Activated naive CD8-positive, alpha-beta T cell treated with anti-CD3 and anti-CD28 coated beads for 36 hours (primary cell): Measurements from ENCODE around the gene GSG1L. TPM values are rescaled to one million over a fixed set of nuclear protein-coding genes. Genes with fewer than 3 reads are reported as not detected.

Source experiments
- DNase-seq: peaks from one replicate; pipeline ENCODE4 v3.0.0; 2021
- H3K27ac Mint-ChIP-seq: one replicate; pipeline ENCODE4 v1.8.0; 2022; ENCODE audit warnings: mild to moderate bottlenecking, moderate library complexity, mixed read lengths
- H3K27me3 Mint-ChIP-seq: one replicate; pipeline ENCODE4 v1.8.0; 2022; ENCODE audit warnings: mild to moderate bottlenecking, mixed read lengths
- H3K36me3 Mint-ChIP-seq: one replicate; pipeline ENCODE4 v1.8.0; 2021; ENCODE audit warnings: mild to moderate bottlenecking, mixed read lengths
- H3K4me1 Mint-ChIP-seq: one replicate; pipeline ENCODE4 v1.8.0; 2021; ENCODE audit warnings: mixed read lengths
- H3K4me3 Mint-ChIP-seq: one replicate; pipeline ENCODE4 v1.8.0; 2022; ENCODE audit warnings: mild to moderate bottlenecking, moderate library complexity, mixed read lengths
- H3K9me3 Mint-ChIP-seq: one replicate; pipeline ENCODE4 v1.8.0; 2022; ENCODE audit warnings: mixed read lengths
- total RNA-seq, 2 experiments: library from RNA; stranded (reverse); gene quantifications; one replicate each; pipeline ENCODE4 v1.2.3, GENCODE V29; 2021

The GSG1L gene
- total RNA-seq, 2 experiments from 2014 or later, result not detected

DNA sequence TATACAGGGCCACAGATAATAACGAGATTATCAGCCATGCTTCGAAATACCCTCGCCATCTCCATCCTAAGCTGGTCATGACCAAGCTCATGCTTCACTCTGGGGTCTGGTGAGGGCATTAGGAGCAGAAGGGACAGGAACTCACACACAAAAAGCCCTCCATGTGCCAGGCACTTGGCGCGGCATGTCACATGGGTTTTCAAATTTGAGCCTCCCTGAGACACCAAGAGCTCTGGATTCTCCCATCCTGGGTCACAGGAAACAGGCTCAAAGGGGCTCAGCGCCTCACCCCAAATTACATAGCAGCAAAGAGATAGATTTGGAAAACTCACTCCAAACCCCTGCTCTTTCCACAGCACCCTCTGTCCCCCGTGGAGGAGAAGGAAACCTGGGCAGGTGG is 239.5 kb downstream of the GSG1L start:
- DNase-seq, result no peak
- H3K4me3 Mint-ChIP-seq, result no peak overlapping the region
- H3K27me3 Mint-ChIP-seq, result no peaks in the 10 kb centered on the region
- peaks cover 2% of the 10 kb centered on the region for H3K9me3 Mint-ChIP-seq
- no peaks in the 10 kb centered on the region for H3K4me1 Mint-ChIP-seq
- H3K36me3 Mint-ChIP-seq, result no peaks in the 10 kb centered on the region
- no peak overlapping the region for H3K27ac Mint-ChIP-seq

DNA sequence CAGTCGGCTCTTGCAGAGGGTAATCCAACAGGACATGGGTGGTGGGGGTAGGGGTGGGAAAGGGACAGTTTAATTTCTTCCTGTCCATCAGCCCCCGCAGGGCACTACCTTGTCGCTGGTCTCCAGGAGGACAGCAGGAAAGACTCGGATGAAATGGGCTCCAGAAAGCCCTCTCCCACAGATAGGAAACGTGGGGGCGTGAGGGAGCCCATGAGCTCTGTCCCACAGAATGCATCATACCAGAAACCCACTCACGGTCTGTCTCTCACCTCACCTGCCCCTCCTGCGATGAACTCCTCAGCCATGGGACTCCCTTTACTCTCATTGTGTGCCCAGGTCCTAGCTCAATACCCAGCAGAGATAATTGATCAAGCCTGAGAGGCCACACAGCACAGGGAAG is 240.1 kb downstream of the GSG1L start:
- no peaks in the 10 kb centered on the region for H3K9me3 Mint-ChIP-seq
- no peak for DNase-seq
- H3K27ac Mint-ChIP-seq, result no peak overlapping the region
- no peaks in the 10 kb centered on the region for H3K36me3 Mint-ChIP-seq
- H3K27me3 Mint-ChIP-seq, result peaks cover under 1% of the 10 kb centered on the region
- H3K4me3 Mint-ChIP-seq, result no peak overlapping the region
- H3K4me1 Mint-ChIP-seq, result no peaks in the 10 kb centered on the region

DNA sequence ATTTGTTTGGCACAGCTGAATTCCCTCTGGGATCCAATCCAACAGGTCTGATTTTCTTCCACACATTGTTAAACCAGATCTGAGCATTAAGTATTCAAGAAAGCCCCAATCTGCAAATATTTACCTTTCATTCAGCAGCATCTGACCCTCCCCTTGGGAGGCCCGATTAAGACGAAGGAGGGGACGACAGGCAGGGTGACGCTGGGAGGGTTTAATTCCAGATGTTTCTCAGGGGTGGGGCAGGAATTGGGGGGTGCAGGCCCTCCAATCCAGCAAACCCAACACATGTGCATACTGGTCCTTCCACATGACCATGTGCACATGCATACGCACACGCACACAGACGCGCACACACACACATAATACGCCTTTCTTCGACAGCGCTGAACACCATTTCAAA is 240.5 kb downstream of the GSG1L start:
- H3K9me3 Mint-ChIP-seq, result no peaks in the 10 kb centered on the region
- no peak overlapping the region for H3K4me3 Mint-ChIP-seq

DNA sequence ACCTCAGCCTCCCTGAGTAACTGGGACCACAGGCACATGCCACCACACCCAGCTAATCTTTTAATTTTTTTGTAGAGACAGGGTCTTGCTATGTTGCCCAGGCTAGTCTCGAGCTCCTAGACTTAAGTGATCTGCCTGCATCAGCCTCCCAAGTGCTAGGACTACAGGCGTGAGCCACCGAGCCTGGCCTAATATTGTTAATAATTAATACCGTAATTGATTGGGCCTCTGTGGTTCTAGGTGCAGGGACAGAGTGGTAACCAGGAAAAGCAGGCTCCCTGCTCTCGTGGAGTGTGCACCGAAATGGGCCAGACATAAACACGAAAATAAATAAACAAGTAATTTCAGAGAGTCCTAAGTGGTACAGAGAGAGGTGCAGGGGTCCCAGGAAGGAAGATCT is 241.0 kb downstream of the GSG1L start:
- Mint-ChIP-seq H3K36me3 (no peaks in the 10 kb centered on the region), H3K4me1 (no peaks in the 10 kb centered on the region), H3K27me3 (peaks cover 5% of the 10 kb centered on the region), H3K9me3 (no peaks in the 10 kb centered on the region), H3K27ac (no peak overlapping the region), H3K4me3 (no peak overlapping the region)
- no peak for DNase-seq

More for the DNA sequence above, 240.5 kb downstream of the GSG1L start:
- Mint-ChIP-seq H3K36me3 (no peaks in the 10 kb centered on the region), H3K4me1 (no peaks in the 10 kb centered on the region), H3K27ac (no peak overlapping the region), H3K27me3 (peaks cover 3% of the 10 kb centered on the region)
- no peak for DNase-seq

DNA sequence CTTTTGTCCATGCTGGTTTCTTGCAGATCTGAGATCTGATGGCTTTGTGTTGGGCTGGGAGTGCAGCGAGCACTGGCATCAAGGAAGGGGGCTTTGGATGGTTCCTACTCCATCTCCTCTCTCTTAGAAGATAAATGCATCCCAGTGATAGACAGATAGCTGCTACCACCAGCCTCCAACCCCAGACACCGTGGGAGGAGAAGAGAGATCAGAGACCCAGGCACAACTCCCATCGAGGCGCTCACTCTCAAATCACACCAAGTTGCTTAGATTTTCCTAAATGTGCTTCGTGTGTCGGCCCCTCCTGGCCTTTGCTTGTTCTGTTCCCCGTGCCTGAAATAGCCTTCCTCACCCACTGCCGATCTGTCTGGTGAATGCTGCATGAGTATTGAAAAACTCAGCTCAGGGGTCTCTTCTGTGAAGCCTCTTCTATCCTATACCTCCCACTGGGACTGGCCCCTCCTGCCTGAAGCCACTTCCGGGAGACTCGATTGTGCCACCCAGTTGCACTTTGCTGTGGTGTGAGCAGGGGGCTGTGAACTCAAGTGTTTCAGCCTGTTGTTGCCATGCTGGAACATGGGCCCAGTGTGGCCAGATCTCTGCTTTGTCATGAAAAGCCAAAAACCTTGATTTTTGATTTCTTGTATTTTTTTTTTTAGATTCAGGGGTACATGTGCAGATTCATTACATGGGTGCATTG is 242.7 kb downstream of the GSG1L start:
- Mint-ChIP-seq H3K27me3 (peaks cover 15% of the 10 kb centered on the region), H3K4me1 (no peaks in the 10 kb centered on the region), H3K36me3 (no peaks in the 10 kb centered on the region), H3K4me3 (no peak overlapping the region), H3K9me3 (no peaks in the 10 kb centered on the region), H3K27ac (no peak overlapping the region)
- DNase-seq, result no peak

DNA sequence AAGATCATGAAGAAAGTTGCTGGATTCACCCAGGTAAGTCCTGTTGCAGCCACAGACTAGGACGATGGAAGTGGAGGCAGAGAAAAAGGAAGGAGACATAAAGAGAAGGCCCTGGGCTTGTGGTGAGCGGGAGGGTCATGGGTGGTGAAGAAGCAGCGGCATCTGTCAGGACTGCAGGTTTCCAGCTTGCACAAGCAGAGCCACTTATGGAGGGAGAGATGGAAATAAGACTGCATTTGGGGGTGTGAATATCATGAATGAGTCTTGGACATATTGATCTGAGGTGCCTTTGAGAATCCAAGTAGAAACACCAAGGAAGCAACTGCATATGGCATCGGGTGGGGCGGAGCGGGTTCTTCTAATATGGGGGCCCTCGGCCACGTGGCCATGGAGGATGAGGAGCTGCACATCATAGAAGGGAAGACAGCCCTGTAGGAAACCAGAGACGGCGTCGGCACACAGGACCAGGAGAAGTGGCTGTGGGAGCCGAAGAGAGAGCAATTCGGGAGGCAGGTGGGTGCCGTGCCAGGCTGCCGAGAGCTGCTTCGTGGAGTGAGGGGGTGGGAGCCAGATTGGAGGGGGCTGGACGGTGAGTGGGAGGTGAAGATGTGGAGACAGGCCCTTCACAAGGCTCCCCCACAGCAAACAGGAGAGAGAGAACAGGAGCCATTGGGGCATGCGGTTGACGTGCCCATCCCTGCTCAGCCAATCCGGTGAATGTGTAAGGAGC is 243.5 kb downstream of the GSG1L start:
- H3K27me3 Mint-ChIP-seq, result peaks cover 15% of the 10 kb centered on the region
- no peaks in the 10 kb centered on the region for H3K4me1 Mint-ChIP-seq
- no peak overlapping the region for H3K4me3 Mint-ChIP-seq
- no peaks in the 10 kb centered on the region for H3K36me3 Mint-ChIP-seq
- H3K9me3 Mint-ChIP-seq, result no peaks in the 10 kb centered on the region
- DNase-seq, result no peak
- H3K27ac Mint-ChIP-seq, result no peak overlapping the region

DNA sequence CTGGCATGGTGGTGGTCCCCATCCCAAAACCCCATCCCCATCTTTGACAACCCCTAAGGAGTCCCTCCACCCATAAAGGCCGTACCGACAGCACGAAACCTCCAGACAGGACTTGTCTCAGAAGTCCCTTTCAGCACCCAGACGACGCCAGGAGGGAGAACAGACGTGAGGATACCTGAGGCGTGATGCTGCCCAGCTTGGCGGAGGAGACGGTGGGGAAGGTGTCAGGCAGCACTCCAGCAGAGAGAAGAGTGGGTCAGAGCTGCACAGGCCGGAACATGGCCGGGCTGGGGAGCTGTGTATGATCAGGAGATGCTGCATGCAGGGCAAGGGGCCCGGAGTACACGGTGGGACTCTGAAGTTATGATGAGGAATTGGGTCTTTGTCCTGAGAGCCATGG is 244.2 kb downstream of the GSG1L start:
- Mint-ChIP-seq H3K27ac (no peak overlapping the region), H3K27me3 (peaks cover 15% of the 10 kb centered on the region), H3K4me3 (no peak overlapping the region), H3K9me3 (no peaks in the 10 kb centered on the region), H3K36me3 (no peaks in the 10 kb centered on the region), H3K4me1 (no peaks in the 10 kb centered on the region)
- no peak for DNase-seq

DNA sequence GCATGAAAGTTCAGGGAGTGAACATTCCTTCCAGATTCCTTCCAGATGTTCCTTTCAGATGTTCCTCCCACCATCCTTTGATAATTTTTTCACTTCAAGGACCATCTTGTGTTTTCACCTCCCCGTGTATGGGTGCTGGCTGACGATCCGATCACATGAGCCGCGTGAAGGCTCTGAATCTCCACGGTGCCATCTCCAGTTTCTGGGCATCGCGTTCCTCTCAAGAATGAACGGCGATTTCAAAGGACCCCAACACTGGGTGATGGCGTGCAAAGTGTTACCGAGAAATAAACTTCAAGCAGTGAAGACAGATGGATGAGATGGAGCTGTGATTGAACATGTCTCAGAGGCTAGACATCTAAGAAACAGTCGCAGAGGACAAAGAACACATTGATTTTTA is 245.3 kb downstream of the GSG1L start:
- Mint-ChIP-seq H3K4me3 (no peak overlapping the region), H3K36me3 (no peaks in the 10 kb centered on the region), H3K4me1 (no peaks in the 10 kb centered on the region), H3K27ac (no peak overlapping the region), H3K27me3 (peaks cover 15% of the 10 kb centered on the region), H3K9me3 (no peaks in the 10 kb centered on the region)
- DNase-seq, result no peak

DNA sequence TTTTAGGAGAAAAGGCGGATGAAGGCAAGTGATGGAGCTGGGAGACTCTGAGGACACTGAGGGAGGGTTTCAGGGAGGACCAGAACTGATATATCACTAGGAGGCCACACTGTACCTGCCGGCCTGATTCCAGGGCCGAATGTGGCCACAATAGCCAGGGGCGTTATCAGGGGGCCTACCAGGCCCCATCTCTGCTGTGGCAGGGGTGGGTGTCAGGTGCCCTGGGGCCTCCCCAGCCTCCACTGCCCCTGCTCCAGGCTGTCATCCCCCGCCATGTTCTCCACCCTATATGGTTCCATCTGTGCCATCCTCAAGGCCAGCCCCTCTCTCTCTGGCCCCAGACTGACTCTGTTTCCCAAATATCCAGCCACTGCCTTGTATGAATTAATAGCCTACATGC is 246.5 kb downstream of the GSG1L start:
- H3K4me3 Mint-ChIP-seq, result no peak overlapping the region
- no peaks in the 10 kb centered on the region for H3K4me1 Mint-ChIP-seq

DNA sequence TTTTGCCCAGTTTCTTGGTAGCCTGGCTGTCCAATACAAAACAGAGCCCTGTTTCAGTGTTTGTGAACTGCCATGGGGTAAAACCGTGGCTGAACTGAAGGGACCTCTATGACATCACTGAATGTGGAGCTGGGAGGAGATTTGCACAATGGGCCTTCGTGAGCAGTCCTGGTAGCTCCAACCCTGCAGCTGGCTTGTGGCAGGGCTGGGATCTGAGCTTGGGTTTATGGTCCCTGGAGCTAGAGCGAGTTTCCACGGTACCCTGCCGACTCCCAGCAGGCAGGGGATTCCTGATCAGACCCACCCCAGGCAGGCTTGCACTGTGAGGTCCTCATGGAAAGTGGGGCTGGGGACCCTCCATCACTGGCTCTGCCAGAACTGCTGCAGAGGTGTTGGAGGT is 247.0 kb downstream of the GSG1L start:
- no peak overlapping the region for H3K27ac Mint-ChIP-seq
- no peaks in the 10 kb centered on the region for H3K36me3 Mint-ChIP-seq
- no peak overlapping the region for H3K4me3 Mint-ChIP-seq
- H3K4me1 Mint-ChIP-seq, result no peaks in the 10 kb centered on the region
- peaks cover 15% of the 10 kb centered on the region for H3K27me3 Mint-ChIP-seq
- no peak for DNase-seq
- H3K9me3 Mint-ChIP-seq, result no peaks in the 10 kb centered on the region

More for the DNA sequence above, 246.5 kb downstream of the GSG1L start:
- DNase-seq, result no peak
- no peak overlapping the region for H3K27ac Mint-ChIP-seq
- H3K36me3 Mint-ChIP-seq, result no peaks in the 10 kb centered on the region
- H3K27me3 Mint-ChIP-seq, result peaks cover 15% of the 10 kb centered on the region
- H3K9me3 Mint-ChIP-seq, result no peaks in the 10 kb centered on the region

DNA sequence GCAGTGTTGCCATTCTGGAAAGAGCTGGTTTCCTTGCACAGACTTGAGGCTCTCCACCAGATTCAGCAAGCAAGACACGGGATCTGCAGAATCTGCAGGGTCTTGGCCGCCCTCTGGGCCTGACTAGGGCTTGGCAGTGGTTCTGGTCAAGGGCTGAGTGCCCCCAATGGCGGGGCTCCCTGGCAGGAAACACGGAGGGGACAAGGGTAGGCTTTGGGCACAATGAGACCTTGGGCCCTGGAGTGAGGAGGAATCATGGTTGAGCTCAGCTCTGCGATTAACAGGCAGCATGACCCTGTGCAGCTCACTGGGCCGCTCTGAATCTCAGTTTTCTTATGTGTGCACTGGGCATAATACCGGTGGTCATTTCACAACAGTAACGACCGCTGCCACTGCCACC is 249.9 kb downstream of the GSG1L start:
- peaks cover 15% of the 10 kb centered on the region for H3K27me3 Mint-ChIP-seq
- H3K27ac Mint-ChIP-seq, result no peak overlapping the region
- DNase-seq, result no peak
- no peaks in the 10 kb centered on the region for H3K9me3 Mint-ChIP-seq
- no peaks in the 10 kb centered on the region for H3K36me3 Mint-ChIP-seq
- no peak overlapping the region for H3K4me3 Mint-ChIP-seq
- no peaks in the 10 kb centered on the region for H3K4me1 Mint-ChIP-seq

DNA sequence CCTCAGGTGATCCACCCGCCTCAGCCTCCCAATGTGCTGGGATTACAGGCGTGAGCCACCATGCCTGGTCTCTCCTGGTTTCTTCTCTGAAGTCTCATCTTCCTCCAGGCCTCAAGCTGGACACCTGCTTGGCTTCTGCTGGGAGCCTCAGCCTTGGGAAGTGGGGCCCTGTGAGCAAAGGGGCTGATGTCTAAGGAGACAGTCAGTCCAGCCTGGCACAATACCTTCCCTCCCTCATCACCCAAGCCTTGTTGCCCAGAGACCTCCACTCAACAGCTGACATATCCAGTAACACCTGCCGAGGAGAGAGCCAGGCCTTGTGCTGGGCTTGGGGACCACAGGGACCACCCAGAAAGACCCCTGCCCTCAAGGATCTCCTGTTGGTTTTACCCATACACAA is 251.6 kb downstream of the GSG1L start:
- H3K4me1 Mint-ChIP-seq, result no peaks in the 10 kb centered on the region
- no peaks in the 10 kb centered on the region for H3K9me3 Mint-ChIP-seq
- peaks cover 5% of the 10 kb centered on the region for H3K27me3 Mint-ChIP-seq
- H3K36me3 Mint-ChIP-seq, result no peaks in the 10 kb centered on the region
- no peak for DNase-seq
- no peak overlapping the region for H3K4me3 Mint-ChIP-seq
- H3K27ac Mint-ChIP-seq, result no peak overlapping the region

DNA sequence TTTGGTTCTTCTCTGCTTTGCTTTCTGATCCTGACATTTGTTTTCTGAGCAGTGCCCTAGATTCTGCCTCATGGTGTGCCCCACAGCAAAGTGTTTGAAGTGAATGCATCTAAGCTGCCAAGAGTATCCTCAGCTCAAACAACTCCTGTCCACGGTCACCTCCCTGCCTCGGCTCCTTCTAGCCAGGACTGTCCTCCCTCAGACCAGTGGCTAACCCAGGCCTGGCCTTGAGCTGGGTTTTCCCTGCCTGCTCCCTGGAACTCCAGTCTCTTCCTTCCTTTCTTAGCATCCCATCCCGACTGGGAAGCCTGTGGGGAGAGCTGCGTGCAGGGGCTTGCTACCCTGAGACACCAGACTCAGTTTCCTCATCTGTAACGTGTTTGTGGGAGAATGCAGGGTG is 256.5 kb downstream of the GSG1L start:
- Mint-ChIP-seq H3K9me3 (no peaks in the 10 kb centered on the region), H3K27me3 (peaks cover 28% of the 10 kb centered on the region), H3K4me1 (no peaks in the 10 kb centered on the region), H3K4me3 (no peak overlapping the region), H3K36me3 (no peaks in the 10 kb centered on the region), H3K27ac (no peak overlapping the region)
- DNase-seq, result no peak

DNA sequence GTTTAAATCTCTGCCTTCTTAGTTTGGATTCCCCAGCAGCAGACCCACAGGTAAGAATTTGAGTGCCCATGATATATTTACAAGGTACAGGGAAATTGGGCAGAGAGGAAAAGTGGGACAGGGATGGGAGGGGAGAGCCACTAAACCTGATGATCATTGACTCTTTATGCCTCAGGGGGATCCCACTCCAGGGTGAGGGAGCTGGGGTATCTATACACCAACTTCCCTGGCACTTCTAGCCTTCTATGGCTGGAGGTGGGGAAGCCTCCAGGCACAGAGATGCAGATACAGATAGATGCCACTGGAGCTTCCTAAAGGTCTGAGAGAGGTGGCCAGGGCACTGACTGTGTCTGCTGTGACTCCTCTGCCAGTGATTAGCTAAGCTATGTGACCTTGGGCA is 257.1 kb downstream of the GSG1L start:
- no peak for DNase-seq
- Mint-ChIP-seq H3K4me1 (no peaks in the 10 kb centered on the region), H3K36me3 (no peaks in the 10 kb centered on the region), H3K4me3 (no peak overlapping the region), H3K27ac (no peak overlapping the region), H3K9me3 (no peaks in the 10 kb centered on the region), H3K27me3 (peaks cover 28% of the 10 kb centered on the region)

DNA sequence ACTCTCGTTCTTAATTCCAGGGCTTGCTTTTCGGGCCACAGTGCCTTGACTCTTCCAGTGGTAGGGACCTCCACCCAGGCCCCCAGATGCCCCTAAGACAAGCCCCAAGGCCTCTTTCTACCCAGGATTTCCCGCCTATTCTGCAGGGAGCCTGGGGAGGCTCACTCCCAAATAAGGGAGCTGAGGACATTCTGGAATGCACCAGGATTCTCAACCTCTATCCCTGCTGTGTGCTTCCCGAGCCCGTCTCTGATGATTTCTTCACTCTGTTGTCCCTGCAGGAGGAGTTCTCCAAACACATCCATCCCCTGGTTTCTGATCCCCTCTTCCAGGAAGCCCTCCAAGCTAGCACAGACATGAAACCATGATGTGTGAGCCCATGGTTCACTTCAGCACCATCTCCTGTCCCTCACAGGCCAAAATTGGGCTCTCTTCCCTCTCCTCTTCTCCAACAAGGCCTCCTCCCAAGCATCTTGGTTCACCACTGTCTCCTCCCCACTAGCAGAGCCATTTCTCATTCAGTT is 257.6 kb downstream of the GSG1L start:
- no peaks in the 10 kb centered on the region for H3K9me3 Mint-ChIP-seq
- H3K27me3 Mint-ChIP-seq, result peaks cover 28% of the 10 kb centered on the region
- H3K36me3 Mint-ChIP-seq, result no peaks in the 10 kb centered on the region
- H3K4me1 Mint-ChIP-seq, result no peaks in the 10 kb centered on the region
- no peak for DNase-seq
- H3K4me3 Mint-ChIP-seq, result no peak overlapping the region
- H3K27ac Mint-ChIP-seq, result no peak overlapping the region
